ENCODE data around the gene ABLIM3. TPM values are rescaled to one million over a fixed set of nuclear protein-coding genes. Genes with fewer than 3 reads are reported as not detected.

ABLIM3 gene
- total and polyA plus RNA-seq, 2 of the 8 experiments (the other 6 are each of a cell fraction or from before 2014, with no cell fraction given), result 0.36 to 0.56 TPM

- peak; percentile 90 to 94 (median 93) for TF ChIP-seq CTCF (IDR thresholded peaks at IDR 0.05; ENCODE audit: control extremely low read depth in 1 of 3, insufficient read depth in 1 of 3, low read depth in 1 of 3, low read length in 3 of 3)
- peak; percentile 59 to 68 for TF ChIP-seq RAD21 (IDR thresholded peaks at IDR 0.05 in 1 of 2, conservative IDR thresholded peaks at IDR 0.05 in 1 of 2; ENCODE audit: low read depth in 2 of 2, low read length in 2 of 2)
- peak; percentile 53 for TF ChIP-seq ASH2L (IDR thresholded peaks at IDR 0.05; ENCODE audit: low read length)
- no peak for TF ChIP-seq KDM5A (IDR thresholded peaks at IDR 0.05; ENCODE audit: low read length)
- 0 out of 2 replicates have a peak, but pooled peaks have one; percentile 16 for TF ChIP-seq CHD2 (IDR thresholded peaks at IDR 0.05; ENCODE audit: low read length)
- peak; percentile 91 for TF ChIP-seq KDM4A (IDR thresholded peaks at IDR 0.05; ENCODE audit: low read depth, low read length, severe bottlenecking)
- TF ChIP-seq MAX (IDR thresholded peaks at IDR 0.05), result peak; percentile 99
- TF ChIP-seq SP4 (IDR thresholded peaks at IDR 0.05; ENCODE audit: low read length), result peak; percentile 23; the same call in 1 of the 2 replicates
- TF ChIP-seq RXRA (IDR thresholded peaks at IDR 0.05; ENCODE audit: insufficient read depth, low read depth, low read length), result no peak
- TF ChIP-seq TCF12 (IDR thresholded peaks at IDR 0.05; ENCODE audit: low read depth, low read length), result 0 out of 2 replicates have a peak, but pooled peaks have one; percentile 19
- TF ChIP-seq BRCA1 (IDR thresholded peaks at IDR 0.05; ENCODE audit: low read depth, low read length), result no peak
- TF ChIP-seq POU5F1 (IDR thresholded peaks at IDR 0.05; ENCODE audit: low read depth, low read length), result no peak
- 0 out of 2 replicates have a peak, but pooled peaks have one; percentile 44 for TF ChIP-seq CREB1 (IDR thresholded peaks at IDR 0.05)
- no peak; a peak in 1 of 4 replicates for TF ChIP-seq SIN3A (conservative IDR thresholded peaks at IDR 0.05 in 1 of 2, IDR thresholded peaks at IDR 0.05 in 1 of 2; ENCODE audit: low read depth in 1 of 2, low read length in 2 of 2)
- TF ChIP-seq KDM1A (IDR thresholded peaks at IDR 0.05; ENCODE audit: borderline replicate concordance, low read length), result no peak
These were observed at the start of gene ABLIM3 (continued) for GRCh38 chr5:149141224-149141956.
